ENCODE results near the gene GABBR2.

- TF ChIP-seq, protein P1, sequence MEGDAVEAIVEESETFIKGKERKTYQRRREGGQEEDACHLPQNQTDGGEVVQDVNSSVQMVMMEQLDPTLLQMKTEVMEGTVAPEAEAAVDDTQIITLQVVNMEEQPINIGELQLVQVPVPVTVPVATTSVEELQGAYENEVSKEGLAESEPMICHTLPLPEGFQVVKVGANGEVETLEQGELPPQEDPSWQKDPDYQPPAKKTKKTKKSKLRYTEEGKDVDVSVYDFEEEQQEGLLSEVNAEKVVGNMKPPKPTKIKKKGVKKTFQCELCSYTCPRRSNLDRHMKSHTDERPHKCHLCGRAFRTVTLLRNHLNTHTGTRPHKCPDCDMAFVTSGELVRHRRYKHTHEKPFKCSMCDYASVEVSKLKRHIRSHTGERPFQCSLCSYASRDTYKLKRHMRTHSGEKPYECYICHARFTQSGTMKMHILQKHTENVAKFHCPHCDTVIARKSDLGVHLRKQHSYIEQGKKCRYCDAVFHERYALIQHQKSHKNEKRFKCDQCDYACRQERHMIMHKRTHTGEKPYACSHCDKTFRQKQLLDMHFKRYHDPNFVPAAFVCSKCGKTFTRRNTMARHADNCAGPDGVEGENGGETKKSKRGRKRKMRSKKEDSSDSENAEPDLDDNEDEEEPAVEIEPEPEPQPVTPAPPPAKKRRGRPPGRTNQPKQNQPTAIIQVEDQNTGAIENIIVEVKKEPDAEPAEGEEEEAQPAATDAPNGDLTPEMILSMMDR (IDR thresholded peaks at IDR 0.05; ENCODE audit: low read length): no peak
- TF ChIP-seq EZH2phosphoT487 (IDR thresholded peaks at IDR 0.05; ENCODE audit: low read length) (no peak), EZH2 (optimal IDR thresholded peaks at IDR 0.05; ENCODE audit: low read depth, low read length) (no peak)
Measured at GRCh38 chr9:98555651-98556465, 152.9 kb downstream of the GABBR2 start.

Measured in MM.1S (cell line).